Astrocyte (in vitro differentiated cells and primary cell): ENCODE data around the gene YWHAE. TPM values are rescaled to one million over a fixed set of nuclear protein-coding genes. Genes with fewer than 3 reads are reported as not detected.

Experiments
- DNase-seq: peaks from one replicate; pipeline ENCODE4 v3.0.0-alpha.2; 2010; ENCODE audit warnings: low read depth
- FAIRE-seq: peaks from 2 replicates; lab custom pipeline; 2011; peaks lifted over from hg19 to GRCh38; lab: Jason Lieb, UNC
- H2AFZ ChIP-seq: 2 replicates; pipeline ENCODE4 v1.6.0; 2012; ENCODE audit warnings: low read depth, low read length, inconsistent platforms
- H3K27ac ChIP-seq: 2 replicates; pipeline ENCODE4 v1.5.1; 2011; ENCODE audit warnings: low read depth, low read length, inconsistent platforms
- H3K27me3 ChIP-seq: 2 replicates; pipeline ENCODE4 v1.6.0; 2011; ENCODE audit warnings: low read length, inconsistent platforms; ENCODE audit not compliant: insufficient read depth
- H3K36me3 ChIP-seq: 2 replicates; pipeline ENCODE4 v1.5.1; 2011; ENCODE audit warnings: low read length, inconsistent platforms; ENCODE audit not compliant: insufficient read depth
- H3K4me1 ChIP-seq: 2 replicates; pipeline ENCODE4 v1.5.1; 2011; ENCODE audit warnings: low read length, inconsistent platforms; ENCODE audit not compliant: insufficient read depth
- H3K4me2 ChIP-seq: 2 replicates; pipeline ENCODE4 v1.6.0; 2012; ENCODE audit warnings: low read length, inconsistent platforms
- H3K4me3 ChIP-seq: 2 replicates; pipeline ENCODE4 v1.5.1; 2011; ENCODE audit warnings: low read depth, mild to moderate bottlenecking, low read length, inconsistent platforms; ENCODE audit not compliant: insufficient read depth
- H3K79me2 ChIP-seq: 2 replicates; pipeline ENCODE4 v1.6.0; 2012; ENCODE audit warnings: mild to moderate bottlenecking, low read length, inconsistent platforms; ENCODE audit not compliant: insufficient read depth
- H3K9ac ChIP-seq: 2 replicates; pipeline ENCODE4 v1.6.0; 2012; ENCODE audit warnings: mild to moderate bottlenecking, low read length, inconsistent platforms
- H3K9me3 ChIP-seq: 2 replicates; pipeline ENCODE4 v1.5.1; 2012; ENCODE audit warnings: low read depth, mild to moderate bottlenecking, low read length, inconsistent platforms; ENCODE audit not compliant: insufficient read depth
- H4K20me1 ChIP-seq: 2 replicates; pipeline ENCODE4 v1.6.0; 2012; ENCODE audit warnings: low read length, inconsistent platforms; ENCODE audit not compliant: insufficient read depth
- H3K27ac Mint-ChIP-seq: one replicate; pipeline ENCODE4 v1.8.0; 2021; ENCODE audit warnings: mild to moderate bottlenecking, mixed read lengths; ENCODE audit not compliant: unreplicated experiment
- H3K27me3 Mint-ChIP-seq: one replicate; pipeline ENCODE4 v1.8.0; 2021; ENCODE audit warnings: low read depth, mixed read lengths; ENCODE audit not compliant: unreplicated experiment
- H3K36me3 Mint-ChIP-seq: one replicate; pipeline ENCODE4 v1.8.0; 2021; ENCODE audit warnings: low read depth, mixed read lengths; ENCODE audit not compliant: unreplicated experiment
- H3K4me1 Mint-ChIP-seq: one replicate; pipeline ENCODE4 v1.8.0; 2021; ENCODE audit warnings: low read depth, mixed read lengths; ENCODE audit not compliant: unreplicated experiment
- H3K4me3 Mint-ChIP-seq: one replicate; pipeline ENCODE4 v1.8.0; 2021; ENCODE audit warnings: mild to moderate bottlenecking, moderate library complexity, mixed read lengths; ENCODE audit not compliant: unreplicated experiment
- H3K9me3 Mint-ChIP-seq: one replicate; pipeline ENCODE4 v1.8.0; 2021; ENCODE audit warnings: mild to moderate bottlenecking, mixed read lengths; ENCODE audit not compliant: unreplicated experiment
- EZH2 ChIP-seq: IDR thresholded peaks from 2 replicates; pipeline ENCODE4 v1.6.1; 2012; ENCODE audit warnings: mild to moderate bottlenecking, low read length, inconsistent platforms; ENCODE audit not compliant: insufficient read depth
- total RNA-seq: library from RNA; stranded (reverse); gene quantifications from 2 replicates; pipeline ENCODE4 v1.2.1, GENCODE V29; 2021
- TF ChIP-seq, protein P1 (sequence below): IDR thresholded peaks from 2 replicates; pipeline ENCODE4 v1.5.1; 2011; ENCODE audit warnings: low read depth, mild to moderate bottlenecking, inconsistent platforms, low read length, moderate library complexity; ENCODE audit not compliant: insufficient read depth

Gene YWHAE
- total RNA-seq, 1 donor from 2014 or later = 771 TPM

DNA sequence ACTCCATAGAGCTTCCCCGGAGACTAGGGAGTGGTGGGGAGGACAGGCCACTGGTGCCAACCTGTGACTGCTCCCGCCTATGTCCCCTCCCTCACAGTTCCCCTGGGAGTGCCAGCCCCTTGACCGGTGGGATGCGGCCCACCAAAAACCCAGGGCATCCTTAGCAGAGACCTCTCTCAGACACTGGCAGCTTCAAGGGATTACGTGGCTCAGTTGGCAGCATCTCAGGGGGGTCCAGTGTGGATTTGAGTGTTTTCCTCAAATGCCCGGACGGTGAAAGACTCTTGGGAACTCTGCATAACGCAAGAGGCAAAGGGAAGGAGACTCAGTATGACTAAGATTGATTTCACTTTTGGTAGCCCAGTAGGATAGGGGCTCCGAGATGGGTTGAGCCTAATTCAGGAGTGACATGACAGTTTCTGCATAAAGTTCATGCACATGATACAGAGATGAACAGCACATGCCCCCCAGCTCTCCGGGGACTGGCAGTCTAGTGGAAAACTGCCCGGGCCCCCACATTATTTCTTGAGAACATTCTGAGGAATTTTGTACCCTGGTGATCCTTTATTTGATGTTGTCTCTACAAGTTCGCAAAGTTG lies 70.2 kb downstream of the YWHAE start:
- Histone ChIP-seq H3K9ac (no peak overlapping the region), H3K79me2 (no peaks in the 10 kb centered on the region), H3K27ac (no peak overlapping the region), H3K27me3 (no peaks in the 10 kb centered on the region), H3K4me1 (no peaks in the 10 kb centered on the region), H3K9me3 (no peaks in the 10 kb centered on the region), H3K36me3 (no peaks in the 10 kb centered on the region), H2AFZ (no peak overlapping the region), H4K20me1 (peaks cover 24% of the 10 kb centered on the region), H3K4me3 (no peak overlapping the region), H3K4me2 (no peak overlapping the region)
- peaks cover 7% of the 10 kb centered on the region for H3K36me3 Mint-ChIP-seq
- H3K27ac Mint-ChIP-seq = no peak overlapping the region
- H3K4me3 Mint-ChIP-seq = no peak overlapping the region
- TF ChIP-seq, protein P1, sequence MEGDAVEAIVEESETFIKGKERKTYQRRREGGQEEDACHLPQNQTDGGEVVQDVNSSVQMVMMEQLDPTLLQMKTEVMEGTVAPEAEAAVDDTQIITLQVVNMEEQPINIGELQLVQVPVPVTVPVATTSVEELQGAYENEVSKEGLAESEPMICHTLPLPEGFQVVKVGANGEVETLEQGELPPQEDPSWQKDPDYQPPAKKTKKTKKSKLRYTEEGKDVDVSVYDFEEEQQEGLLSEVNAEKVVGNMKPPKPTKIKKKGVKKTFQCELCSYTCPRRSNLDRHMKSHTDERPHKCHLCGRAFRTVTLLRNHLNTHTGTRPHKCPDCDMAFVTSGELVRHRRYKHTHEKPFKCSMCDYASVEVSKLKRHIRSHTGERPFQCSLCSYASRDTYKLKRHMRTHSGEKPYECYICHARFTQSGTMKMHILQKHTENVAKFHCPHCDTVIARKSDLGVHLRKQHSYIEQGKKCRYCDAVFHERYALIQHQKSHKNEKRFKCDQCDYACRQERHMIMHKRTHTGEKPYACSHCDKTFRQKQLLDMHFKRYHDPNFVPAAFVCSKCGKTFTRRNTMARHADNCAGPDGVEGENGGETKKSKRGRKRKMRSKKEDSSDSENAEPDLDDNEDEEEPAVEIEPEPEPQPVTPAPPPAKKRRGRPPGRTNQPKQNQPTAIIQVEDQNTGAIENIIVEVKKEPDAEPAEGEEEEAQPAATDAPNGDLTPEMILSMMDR = no peak
- no peak for TF ChIP-seq EZH2
- no peaks in the 10 kb centered on the region for H3K9me3 Mint-ChIP-seq
- no peaks in the 10 kb centered on the region for H3K4me1 Mint-ChIP-seq
- DNase-seq = no peak
- H3K27me3 Mint-ChIP-seq = peaks cover 4% of the 10 kb centered on the region
- FAIRE-seq = no peak

GRCh38 chr17:1328437-1328836 lies 71.6 kb downstream of the YWHAE start:
- Histone ChIP-seq H3K4me1 (no peaks in the 10 kb centered on the region), H2AFZ (no peak overlapping the region), H4K20me1 (peaks cover 19% of the 10 kb centered on the region), H3K79me2 (no peaks in the 10 kb centered on the region), H3K27ac (no peak overlapping the region), H3K4me3 (no peak overlapping the region), H3K4me2 (no peak overlapping the region), H3K36me3 (no peaks in the 10 kb centered on the region), H3K9me3 (no peaks in the 10 kb centered on the region), H3K27me3 (no peaks in the 10 kb centered on the region), H3K9ac (no peak overlapping the region)
- no peak overlapping the region for H3K4me3 Mint-ChIP-seq
- DNase-seq (no peak), FAIRE-seq (no peak)
- peaks cover 4% of the 10 kb centered on the region for H3K36me3 Mint-ChIP-seq
- TF ChIP-seq, protein P1 = no peak
- TF ChIP-seq EZH2 = no peak
- H3K9me3 Mint-ChIP-seq = peaks cover 2% of the 10 kb centered on the region
- H3K27ac Mint-ChIP-seq = no peak overlapping the region
- no peaks in the 10 kb centered on the region for H3K4me1 Mint-ChIP-seq
- H3K27me3 Mint-ChIP-seq = peaks cover 6% of the 10 kb centered on the region

GRCh38 chr17:1325766-1326165 lies 74.3 kb downstream of the YWHAE start:
- DNase-seq (no peak), FAIRE-seq (no peak)
- no peaks in the 10 kb centered on the region for H3K36me3 Mint-ChIP-seq
- peak overlapping the region; percentile 20 for H3K4me3 Mint-ChIP-seq
- Histone ChIP-seq H3K27me3 (peaks cover 2% of the 10 kb centered on the region), H4K20me1 (peaks cover 8% of the 10 kb centered on the region), H3K4me1 (no peaks in the 10 kb centered on the region), H3K4me2 (no peak overlapping the region), H3K9ac (no peak overlapping the region), H2AFZ (no peak overlapping the region), H3K79me2 (no peaks in the 10 kb centered on the region), H3K4me3 (no peak overlapping the region), H3K36me3 (no peaks in the 10 kb centered on the region), H3K9me3 (no peaks in the 10 kb centered on the region), H3K27ac (no peak overlapping the region)
- no peaks in the 10 kb centered on the region for H3K4me1 Mint-ChIP-seq
- peaks cover 2% of the 10 kb centered on the region for H3K9me3 Mint-ChIP-seq
- H3K27me3 Mint-ChIP-seq = peaks cover 18% of the 10 kb centered on the region
- H3K27ac Mint-ChIP-seq = no peak overlapping the region
- TF ChIP-seq EZH2 = no peak
- TF ChIP-seq, protein P1 = no peak
